Endometrial microvascular endothelial cells (primary cell): ENCODE measurements around the gene OR5AU1. TPM values are rescaled to one million over a fixed set of nuclear protein-coding genes. Genes with fewer than 3 reads are reported as not detected.

ENCODE experiments used
- in situ Hi-C: cut with HindIII; loops from 2 replicates; pipeline ENCODE4 v1.10.0; 2017; ENCODE audit warnings: low sequenced_read_pairs, low pct_unique_long_range_greater_than_20kb; ENCODE audit errors: inconsistent ontology term
- total RNA-seq: library from RNA; depleted of rRNA; stranded (reverse); fragments of >200 nt; gene quantifications from one replicate; pipeline ENCODE4 v1.2.3, GENCODE V29; 2015; ENCODE audit errors: inconsistent ontology term

OR5AU1 gene
- total RNA-seq, 1 donor from 2014 or later = not detected

GRCh38 chr14:21113369-21113768 lies 42.5 kb downstream of the OR5AU1 start:
- in situ Hi-C loops = no loop called here

- in situ Hi-C loops = no loop called here
Measured at GRCh38 chr14:21112255-21112654, 43.6 kb downstream of the OR5AU1 start.

GRCh38 chr14:21109377-21110138 lies 46.3 kb downstream of the OR5AU1 start:
- in situ Hi-C loops = no loop called here

- in situ Hi-C loops = no loop called here
Measured at GRCh38 chr14:21108791-21109190, 47.1 kb downstream of the OR5AU1 start.

- in situ Hi-C loops = no loop called here
Measured at GRCh38 chr14:21107283-21107800, 48.5 kb downstream of the OR5AU1 start.

GRCh38 chr14:21106498-21107282 lies 49.2 kb downstream of the OR5AU1 start:
- in situ Hi-C loops = no loop called here

GRCh38 chr14:21106176-21106497 lies 49.7 kb downstream of the OR5AU1 start:
- in situ Hi-C loops = no loop called here

- in situ Hi-C loops = no loop called here
Measured at GRCh38 chr14:21105095-21105494, 50.8 kb downstream of the OR5AU1 start.

Other genes with a start within 250 kb of the OR5AU1 start
- gene RNASE2, start 200.6 kb downstream of the OR5AU1 start, total RNA-seq = not detected
- 57.2 TPM for gene METTL17, start 166.1 kb downstream of the OR5AU1 start, total RNA-seq
- not detected for gene SLC39A2, start 156.8 kb downstream of the OR5AU1 start, total RNA-seq
- not detected for gene NDRG2, start 131.0 kb downstream of the OR5AU1 start, total RNA-seq
- gene TPPP2, start 125.8 kb downstream of the OR5AU1 start, total RNA-seq = not detected
- not detected for gene RNASE13, start 121.3 kb downstream of the OR5AU1 start, total RNA-seq
- not detected for gene RNASE7, start 113.7 kb downstream of the OR5AU1 start, total RNA-seq
- not detected for gene RNASE8, start 98.2 kb downstream of the OR5AU1 start, total RNA-seq
- gene ARHGEF40, start 85.8 kb downstream of the OR5AU1 start, total RNA-seq = 2.9 TPM
- gene ZNF219, start 57.4 kb downstream of the OR5AU1 start, total RNA-seq = 14.3 TPM
- gene TMEM253, start 55.0 kb downstream of the OR5AU1 start, total RNA-seq = not detected
- gene HNRNPC, start 113.4 kb upstream of the OR5AU1 start, total RNA-seq = 992 TPM
- gene RPGRIP1, start 124.0 kb upstream of the OR5AU1 start, total RNA-seq = not detected
- 81.4 TPM for gene SUPT16H, start 228.0 kb upstream of the OR5AU1 start, total RNA-seq